Urothelium cell line (cell line): ENCODE data around the gene CISH.

Experiments used
- DNase-seq: peaks from one replicate; pipeline ENCODE4 v3.0.0; 2011; ENCODE audit warnings: low spot score, mixed read lengths
- FAIRE-seq: peaks from 2 replicates; lab custom pipeline; 2011; peaks lifted over from hg19 to GRCh38; lab: Jason Lieb, UNC

CISH gene, protein sequence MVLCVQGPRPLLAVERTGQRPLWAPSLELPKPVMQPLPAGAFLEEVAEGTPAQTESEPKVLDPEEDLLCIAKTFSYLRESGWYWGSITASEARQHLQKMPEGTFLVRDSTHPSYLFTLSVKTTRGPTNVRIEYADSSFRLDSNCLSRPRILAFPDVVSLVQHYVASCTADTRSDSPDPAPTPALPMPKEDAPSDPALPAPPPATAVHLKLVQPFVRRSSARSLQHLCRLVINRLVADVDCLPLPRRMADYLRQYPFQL

DNA sequence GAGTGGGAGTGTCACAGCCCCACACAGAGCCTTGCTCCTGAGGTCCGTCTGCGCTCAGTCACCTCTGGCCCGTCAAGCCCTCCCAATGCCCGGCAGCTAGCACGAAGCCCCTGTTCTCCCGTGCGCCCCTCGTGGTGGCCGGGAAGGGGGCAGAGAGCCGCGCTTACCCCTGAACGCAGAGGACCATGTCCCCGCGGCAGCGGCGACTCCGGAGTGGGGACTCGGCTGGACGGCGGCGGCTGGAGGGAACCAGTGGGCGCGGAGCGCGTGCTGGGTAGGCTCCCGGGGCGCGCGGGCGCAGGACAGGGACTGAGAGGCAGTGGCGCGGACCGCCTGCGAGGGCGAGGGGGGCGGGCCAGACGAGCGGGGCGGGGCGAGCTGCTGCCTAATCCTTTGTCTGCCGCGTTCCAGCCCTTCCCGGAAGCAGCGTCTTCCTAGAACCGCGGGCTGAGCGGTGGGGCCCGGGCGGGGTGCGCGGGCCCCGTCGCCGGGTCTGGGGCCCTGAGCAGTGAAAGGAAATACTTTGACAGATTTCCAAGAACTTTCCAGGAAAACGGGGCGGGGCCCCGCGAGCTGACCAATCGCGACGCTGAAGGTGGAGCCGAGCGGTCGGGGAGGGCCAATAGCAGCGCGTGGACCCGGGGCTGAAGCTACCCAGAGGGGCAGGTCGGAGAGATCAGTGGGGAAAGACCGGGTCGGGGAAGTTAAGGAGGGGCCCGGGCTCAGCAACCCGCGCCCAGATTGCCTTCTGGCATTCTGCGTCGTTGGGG is at the start of gene CISH:
Gene CISH (minus strand): TSS at position 311 of the 770 bp plus-strand sequence. CDS start 124 bp downstream, at position 187.
- DNase-seq (peak; percentile 92), FAIRE-seq (peak; percentile 13)

DNA sequence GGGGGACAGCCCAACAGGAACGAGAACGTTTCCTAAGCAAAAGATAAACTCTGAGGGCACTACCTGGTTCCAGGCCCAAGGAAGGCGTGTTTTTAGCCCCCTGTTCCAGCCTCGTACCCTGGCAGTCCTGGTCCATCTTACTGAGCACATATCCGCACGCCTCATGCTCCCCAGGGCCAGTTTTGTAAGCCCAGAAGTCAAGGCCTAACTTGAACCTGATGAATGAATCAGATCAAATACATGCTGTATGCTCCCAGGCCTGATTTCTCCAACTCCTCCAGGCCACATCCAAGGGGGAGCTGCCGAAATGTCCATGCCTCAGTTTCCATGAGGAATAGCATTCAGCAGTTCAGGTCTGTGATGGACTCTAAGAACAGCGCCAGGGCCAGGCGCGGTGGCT is 48.8 kb upstream of the CISH start:
- no peak for DNase-seq
- FAIRE-seq: no peak

DNA sequence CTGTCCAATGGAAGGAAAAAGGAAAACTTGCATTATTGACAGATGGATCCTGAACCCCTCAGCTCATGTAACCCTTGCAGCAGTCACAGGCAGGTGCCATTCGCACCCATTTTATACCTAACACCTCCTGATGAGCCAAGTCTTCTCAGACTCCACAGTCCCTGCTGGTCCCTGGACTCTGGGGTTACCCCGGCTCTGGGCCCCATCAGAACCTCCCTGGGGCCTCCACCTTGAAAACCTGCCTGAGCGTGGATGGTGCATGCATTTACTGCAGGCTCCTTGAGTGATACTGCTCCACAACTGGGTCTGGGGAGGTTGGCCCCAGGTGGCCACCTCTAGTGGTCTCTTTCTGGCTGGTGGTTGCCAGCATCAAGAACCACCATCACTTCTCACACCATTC is 47.3 kb upstream of the CISH start:
- FAIRE-seq (no peak), DNase-seq (no peak)

GRCh38 chr3:50658416-50658815 is 46.8 kb upstream of the CISH start:
- FAIRE-seq: no peak

DNA sequence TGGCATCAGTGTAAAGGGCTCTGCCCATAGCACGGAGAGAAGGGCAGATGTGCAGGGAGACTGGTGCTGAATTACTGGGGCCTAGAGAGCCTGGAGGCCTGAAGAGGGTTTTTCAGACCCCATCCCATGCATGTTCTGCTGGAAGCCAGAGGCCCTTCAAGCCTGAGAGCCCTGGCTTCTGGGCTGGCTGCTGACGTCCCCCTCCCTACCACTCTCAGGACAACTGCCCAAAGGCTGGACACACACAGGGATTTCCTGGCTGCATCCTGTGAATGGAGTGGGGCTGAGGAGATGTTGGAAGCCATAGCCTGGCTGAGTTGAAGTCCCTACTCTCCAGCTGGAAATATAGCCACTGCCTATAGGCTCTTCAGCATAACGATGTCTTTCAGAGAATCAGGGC is 46.2 kb upstream of the CISH start:
- peak; percentile 35 for FAIRE-seq

More at GRCh38 chr3:50658416-50658815, 46.8 kb upstream of the CISH start:
- no peak for DNase-seq

DNA sequence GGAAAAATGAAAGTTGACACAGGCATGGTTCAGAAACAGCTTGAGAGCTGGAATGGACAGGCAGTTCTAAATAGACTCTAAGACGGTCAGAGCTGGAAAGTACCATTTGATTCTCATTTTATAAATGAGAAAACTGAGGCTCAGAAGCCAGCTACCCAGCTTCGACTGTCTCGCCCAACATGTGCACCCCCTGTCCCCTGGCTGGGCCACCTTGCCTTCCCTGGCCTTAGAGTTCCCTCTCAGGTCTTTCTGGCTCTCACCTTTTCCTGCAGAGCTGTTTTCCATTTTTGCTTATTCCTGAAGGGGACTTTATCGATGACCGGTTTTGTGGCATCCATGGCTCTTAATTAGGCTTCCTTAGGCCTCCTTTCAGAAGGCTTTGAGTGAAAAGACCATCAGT is 45.8 kb upstream of the CISH start:
- FAIRE-seq: no peak
- no peak for DNase-seq

More for the DNA sequence above, 46.2 kb upstream of the CISH start:
- no peak for DNase-seq

- FAIRE-seq (no peak), DNase-seq (no peak)
These were observed 45.0 kb upstream of the CISH start for GRCh38 chr3:50656417-50657195.

- FAIRE-seq (no peak), DNase-seq (no peak)
These were observed 43.6 kb upstream of the CISH start for GRCh38 chr3:50655009-50655830.

- FAIRE-seq (no peak), DNase-seq (no peak)
These were observed 42.5 kb upstream of the CISH start for GRCh38 chr3:50653937-50654595.

- FAIRE-seq: no peak
These were observed 41.1 kb upstream of the CISH start for GRCh38 chr3:50652709-50653108.

DNA sequence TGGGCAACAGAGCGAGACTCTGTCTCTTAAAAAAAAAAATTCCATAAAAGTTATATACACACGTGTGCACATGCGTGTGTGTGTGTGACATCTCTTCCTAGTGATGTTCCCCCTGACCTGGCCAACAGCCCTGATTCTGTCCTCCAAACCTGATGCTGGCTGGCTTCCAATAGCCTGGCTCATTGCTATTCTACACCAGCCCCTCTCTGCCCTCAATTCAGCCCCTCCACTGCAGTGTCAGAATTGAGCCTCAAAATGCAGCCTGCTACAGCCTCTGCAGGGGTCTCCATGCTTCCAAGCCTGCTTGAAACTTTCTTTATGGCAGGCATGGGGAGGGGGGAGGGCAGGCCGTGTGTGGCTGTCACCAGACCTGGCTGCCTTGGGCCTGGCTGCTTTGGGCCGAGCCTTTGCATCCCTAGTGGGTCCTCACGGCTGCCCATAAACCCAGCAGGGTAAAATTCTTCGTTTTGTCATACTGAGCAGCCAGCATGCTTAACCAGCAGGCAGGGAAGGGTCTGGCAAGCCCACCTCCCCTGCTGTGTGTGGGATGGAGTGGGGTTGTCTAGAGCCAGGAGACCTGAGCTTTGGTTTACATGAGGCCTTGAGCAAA is 40.5 kb upstream of the CISH start:
- DNase-seq (no peak), FAIRE-seq (no peak)

More at GRCh38 chr3:50652709-50653108, 41.1 kb upstream of the CISH start:
- DNase-seq: peak; percentile 46

DNA sequence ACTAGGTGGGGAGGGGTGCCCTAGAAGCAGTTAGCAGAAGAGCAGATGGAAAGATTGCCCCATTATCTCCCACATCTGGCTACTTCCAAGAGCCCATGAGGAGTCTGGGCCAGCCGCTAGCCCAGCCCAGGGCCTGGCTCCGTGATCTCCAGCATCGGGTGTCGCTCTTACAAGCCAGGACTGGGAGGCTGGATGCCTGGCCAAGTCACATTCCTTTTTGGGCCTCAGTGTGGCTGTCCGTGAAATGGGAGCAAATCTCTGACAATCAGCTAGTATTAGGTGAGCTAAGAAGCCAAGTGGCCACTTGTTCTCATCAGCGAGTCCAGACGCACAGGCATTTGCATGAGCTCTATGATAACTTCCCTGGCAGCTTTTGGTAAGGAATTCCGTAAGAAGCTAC is 39.9 kb upstream of the CISH start:
- no peak for DNase-seq
- no peak for FAIRE-seq

DNA sequence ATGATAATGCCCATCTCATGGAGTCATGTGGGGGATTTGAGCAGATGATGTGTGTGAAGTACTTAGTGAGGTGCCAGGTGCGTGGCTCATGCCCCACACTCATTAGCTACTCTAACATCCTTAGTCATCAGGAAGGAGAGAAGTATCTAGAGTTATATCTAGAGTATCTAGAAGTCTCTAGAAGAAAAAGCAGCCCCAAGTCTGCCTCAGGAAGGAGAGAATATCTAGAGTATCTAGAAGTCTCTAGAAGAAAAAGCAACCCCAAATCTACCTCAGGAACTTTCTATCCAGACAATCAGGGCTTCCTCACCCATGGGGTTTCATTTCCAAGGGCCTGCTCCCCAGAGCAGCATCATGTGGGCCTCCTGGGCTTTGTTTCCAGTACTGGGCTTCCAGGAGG is 38.4 kb upstream of the CISH start:
- no peak for FAIRE-seq
- DNase-seq: no peak

- no peak for DNase-seq
- no peak for FAIRE-seq
These were observed 37.9 kb upstream of the CISH start for GRCh38 chr3:50649451-50649931.

DNA sequence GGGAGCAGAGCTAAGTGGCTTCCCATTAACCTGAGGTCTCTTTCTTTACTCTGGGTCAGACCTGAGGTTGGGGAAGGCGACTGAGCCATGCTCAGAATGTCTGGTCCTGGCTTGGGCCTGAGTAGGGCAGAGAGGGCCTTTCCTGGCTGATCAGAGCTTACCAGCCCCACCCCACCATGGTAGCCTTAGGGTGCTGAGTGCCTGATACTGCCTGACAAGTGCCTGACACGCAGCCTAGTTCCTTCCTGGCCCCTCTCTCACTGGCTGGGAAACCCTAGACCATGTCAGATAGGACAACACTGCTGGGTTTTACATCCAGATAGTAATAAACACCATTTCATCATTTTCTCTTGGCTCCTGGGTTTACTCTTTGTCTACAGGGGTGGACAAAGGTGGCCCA is 37.4 kb upstream of the CISH start:
- FAIRE-seq: no peak
- no peak for DNase-seq

GRCh38 chr3:50648313-50648712 is 36.7 kb upstream of the CISH start:
- no peak for DNase-seq
- no peak for FAIRE-seq

DNA sequence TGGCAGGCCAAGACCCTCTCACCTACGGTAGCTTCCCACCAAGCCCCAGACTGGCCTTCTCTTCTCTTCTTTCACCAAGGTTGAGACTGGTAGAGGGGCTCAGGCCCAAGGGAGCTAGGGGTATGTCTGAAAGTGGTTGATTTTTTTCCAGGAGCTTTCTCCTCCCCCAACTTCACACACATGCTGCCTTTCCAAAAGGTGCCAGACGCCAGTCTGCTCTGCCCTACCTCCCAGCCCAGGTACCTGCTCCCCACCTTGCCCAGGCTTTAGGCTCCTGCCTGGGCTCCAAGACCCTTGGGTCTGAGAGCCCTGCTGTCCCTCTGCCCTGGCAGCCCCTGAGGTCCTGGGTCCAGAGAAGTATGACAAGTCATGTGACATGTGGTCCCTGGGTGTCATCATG is 33.8 kb upstream of the CISH start:
- no peak for FAIRE-seq
- DNase-seq: no peak

DNA sequence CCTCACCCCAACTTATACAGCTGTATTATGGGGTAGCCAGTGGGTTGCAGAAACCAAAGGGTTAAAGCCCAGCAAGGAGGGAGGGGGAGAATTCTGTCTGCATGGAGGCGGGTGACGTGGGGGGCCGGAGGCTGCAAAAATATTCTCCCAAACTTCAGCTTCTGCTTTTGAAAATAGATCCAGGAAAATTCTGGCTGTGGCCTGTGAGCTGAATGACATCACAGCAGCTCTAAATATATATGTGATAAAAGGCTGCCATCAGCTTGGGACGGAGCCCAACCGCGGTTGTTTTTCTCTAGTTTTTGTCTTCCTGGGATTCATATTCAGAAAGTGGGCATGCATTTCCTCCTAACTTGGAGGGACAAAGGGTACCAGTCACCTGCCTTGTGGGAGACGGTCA is 33.0 kb upstream of the CISH start:
- no peak for FAIRE-seq

DNA sequence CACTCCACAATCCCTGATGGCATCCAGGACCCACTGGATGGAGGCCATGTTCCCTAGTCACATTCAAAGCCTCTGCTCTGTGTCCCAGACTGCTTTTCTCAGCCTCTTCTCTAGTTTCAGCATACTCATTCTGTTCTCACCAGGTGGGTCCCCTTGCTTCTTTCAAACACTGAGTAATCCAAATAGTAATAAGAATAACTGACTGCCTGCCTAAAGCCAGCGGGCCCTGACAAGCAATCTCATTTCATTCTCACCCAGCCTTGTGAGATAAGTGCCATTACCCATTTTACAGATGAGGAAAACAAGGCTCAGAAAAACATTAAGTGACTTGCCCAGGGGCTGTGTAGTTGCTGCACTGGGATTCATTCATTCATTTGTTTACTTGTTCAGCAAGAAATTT is 30.8 kb upstream of the CISH start:
- no peak for DNase-seq
- FAIRE-seq: no peak

More for the DNA sequence above, 33.0 kb upstream of the CISH start:
- DNase-seq: no peak
